DND-41 (cell line): ENCODE results near the gene FAF1.

Experiments
- ATAC-seq: fragments of 200-7000 bp; cut with Tn5 transposase; 3 replicates; pipeline ENCODE4 v1.9.1; 2021; ENCODE audit warnings: low read depth; ENCODE audit not compliant: insufficient read depth
- DNase-seq: peaks from one replicate; pipeline ENCODE4 v3.0.0-alpha.2; 2020
- H2AFZ ChIP-seq: 2 replicates; pipeline ENCODE4 v1.6.0; 2012; ENCODE audit warnings: low read depth, low read length
- H3K27ac ChIP-seq: 2 replicates; pipeline ENCODE4 v1.5.1; 2012; ENCODE audit warnings: low read length, inconsistent platforms
- H3K27me3 ChIP-seq: fragments of 200-600 bp; sonication (generic); 2 replicates; pipeline ENCODE4 v1.6.0; 2012; ENCODE audit warnings: low read length, mild to moderate bottlenecking, inconsistent platforms; ENCODE audit not compliant: insufficient read depth, poor library complexity
- H3K36me3 ChIP-seq: 2 replicates; pipeline ENCODE4 v1.5.1; 2012; ENCODE audit warnings: low read length, inconsistent platforms; ENCODE audit not compliant: insufficient read depth
- H3K4me1 ChIP-seq: 2 replicates; pipeline ENCODE4 v1.5.1; 2012; ENCODE audit warnings: mild to moderate bottlenecking, low read length; ENCODE audit not compliant: insufficient read depth
- H3K4me2 ChIP-seq: 2 replicates; pipeline ENCODE4 v1.6.0; 2012; ENCODE audit warnings: mild to moderate bottlenecking, moderate library complexity, low read length, inconsistent platforms; ENCODE audit not compliant: insufficient read depth
- H3K4me3 ChIP-seq, 2 experiments: fragments of 200-600 bp in 1 of 2; shearing (Covaris generic) in 1 of 2; 2 replicates each; pipeline ENCODE4 v1.5.1; 2012 to 2016; ENCODE audit warnings: inconsistent platforms in 2 of 2, low read length in 2 of 2, mild to moderate bottlenecking in 2 of 2, low read depth in 1 of 2, moderate library complexity in 1 of 2
- H3K79me2 ChIP-seq: 2 replicates; pipeline ENCODE4 v1.6.0; 2012; ENCODE audit warnings: low read length, inconsistent platforms; ENCODE audit not compliant: insufficient read depth
- H3K9ac ChIP-seq: 2 replicates; pipeline ENCODE4 v1.6.0; 2012; ENCODE audit warnings: low read depth, mild to moderate bottlenecking, inconsistent platforms, low read length, moderate library complexity
- H3K9me3 ChIP-seq: 2 replicates; pipeline ENCODE4 v1.5.1; 2012; ENCODE audit warnings: low read length, moderate library complexity, mild to moderate bottlenecking, inconsistent platforms; ENCODE audit not compliant: insufficient read depth, severe bottlenecking
- H4K20me1 ChIP-seq: 2 replicates; pipeline ENCODE4 v1.6.0; 2012; ENCODE audit warnings: low read length; ENCODE audit not compliant: insufficient read depth
- CTCF ChIP-seq: IDR thresholded peaks from 2 replicates; pipeline ENCODE4 v1.5.1; 2012; ENCODE audit warnings: borderline replicate concordance, low read length, moderate library complexity, mild to moderate bottlenecking; ENCODE audit not compliant: poor library complexity, severe bottlenecking; ENCODE audit errors: extremely low read depth
- EZH2 ChIP-seq: IDR thresholded peaks from 3 replicates; pipeline ENCODE4 v1.6.1; 2012; ENCODE audit warnings: borderline replicate concordance, low read depth, mild to moderate bottlenecking, moderate library complexity, low read length, inconsistent platforms; ENCODE audit not compliant: severe bottlenecking

Gene FAF1

GRCh38 chr1:50833216-50833615 lies 126.9 kb downstream of the FAF1 start:
- Histone ChIP-seq H3K79me2 (peaks cover 91% of the 10 kb centered on the region), H3K4me3 (no peak overlapping the region), H3K27ac (no peak overlapping the region), H4K20me1 (peaks cover 9% of the 10 kb centered on the region; the same call in 1 of the 2 replicates), H3K27me3 (no peaks in the 10 kb centered on the region), H3K4me2 (no peak overlapping the region), H3K4me1 (no peaks in the 10 kb centered on the region), H3K36me3 (peaks cover 7% of the 10 kb centered on the region; the same call in 1 of the 2 replicates), H3K9me3 (peaks cover 2% of the 10 kb centered on the region), H2AFZ (no peak overlapping the region), H3K9ac (no peak overlapping the region)
- DNase-seq (no peak), ATAC-seq (no peak)
- TF ChIP-seq CTCF = no peak
- no peak for TF ChIP-seq EZH2

GRCh38 chr1:50832167-50832566 lies 127.9 kb downstream of the FAF1 start:
- no peak for DNase-seq
- TF ChIP-seq EZH2 (no peak), CTCF (no peak)
- peaks cover 89% of the 10 kb centered on the region for H3K79me2 ChIP-seq

GRCh38 chr1:50831300-50832061 lies 128.6 kb downstream of the FAF1 start:
- Histone ChIP-seq H3K9me3 (peaks cover 2% of the 10 kb centered on the region), H3K36me3 (peaks cover 7% of the 10 kb centered on the region; the same call in 1 of the 2 replicates), H3K4me3 (no peak overlapping the region), H3K9ac (no peak overlapping the region), H2AFZ (no peak overlapping the region), H3K27me3 (no peaks in the 10 kb centered on the region), H4K20me1 (peaks cover 9% of the 10 kb centered on the region; the same call in 1 of the 2 replicates), H3K4me2 (no peak overlapping the region), H3K4me1 (no peaks in the 10 kb centered on the region), H3K27ac (no peak overlapping the region), H3K79me2 (peaks cover 87% of the 10 kb centered on the region)
- no peak for TF ChIP-seq CTCF
- TF ChIP-seq EZH2 = no peak
- ATAC-seq = no peak
- DNase-seq = no peak

More at GRCh38 chr1:50832167-50832566, 127.9 kb downstream of the FAF1 start:
- Histone ChIP-seq H3K9me3 (peaks cover 2% of the 10 kb centered on the region), H3K36me3 (peaks cover 7% of the 10 kb centered on the region; the same call in 1 of the 2 replicates), H3K9ac (no peak overlapping the region), H2AFZ (no peak overlapping the region), H3K4me1 (no peaks in the 10 kb centered on the region), H3K27ac (no peak overlapping the region), H4K20me1 (peaks cover 9% of the 10 kb centered on the region; the same call in 1 of the 2 replicates), H3K27me3 (no peaks in the 10 kb centered on the region), H3K4me2 (no peak overlapping the region), H3K4me3 (no peak overlapping the region)
- no peak for ATAC-seq

- Histone ChIP-seq H3K27me3 (no peaks in the 10 kb centered on the region), H3K4me1 (no peaks in the 10 kb centered on the region), H3K9ac (no peak overlapping the region), H3K79me2 (peaks cover 87% of the 10 kb centered on the region), H3K9me3 (peaks cover 2% of the 10 kb centered on the region), H2AFZ (no peak overlapping the region), H3K4me3 (no peak overlapping the region), H3K27ac (no peak overlapping the region), H3K4me2 (no peak overlapping the region), H4K20me1 (peaks cover 10% of the 10 kb centered on the region; the same call in 1 of the 2 replicates), H3K36me3 (peaks cover 7% of the 10 kb centered on the region; the same call in 1 of the 2 replicates)
- ATAC-seq (no peak), DNase-seq (no peak)
- TF ChIP-seq EZH2 = no peak
- no peak for TF ChIP-seq CTCF
Measured at GRCh38 chr1:50830621-50831020, 129.4 kb downstream of the FAF1 start.
